Calu3 (cell line): Measurements from ENCODE around the gene TULP3. TPM values are rescaled to one million over a fixed set of nuclear protein-coding genes. Genes with fewer than 3 reads are reported as not detected.

Source experiments
- BruUV-seq: library from RNA; stranded (reverse); fragments of 400-500 nt; replicated peaks from 2 replicates; lab custom pipeline; 2021; lab: Mats Ljungman, UMichigan
- CTCF ChIA-PET: fragments of 300-600 bp; sonication (Branson Sonifier 250); formaldehyde crosslinking; loops from one replicate; lab custom pipeline; 2022; ENCODE audit warnings: antibody characterized with exemption; lab: Charles Lee
- DNase-seq: peaks from one replicate; pipeline ENCODE4 v3.0.0; 2022
- H3K27ac Mint-ChIP-seq: one replicate; pipeline ENCODE4 v1.8.0; 2022; ENCODE audit warnings: mixed read lengths; ENCODE audit not compliant: unreplicated experiment
- H3K27me3 Mint-ChIP-seq: one replicate; pipeline ENCODE4 v1.8.0; 2022; ENCODE audit warnings: mixed read lengths; ENCODE audit not compliant: unreplicated experiment
- H3K36me3 Mint-ChIP-seq: one replicate; pipeline ENCODE4 v1.8.0; 2022; ENCODE audit warnings: mild to moderate bottlenecking, moderate library complexity, mixed read lengths; ENCODE audit not compliant: insufficient read depth, unreplicated experiment
- H3K4me1 Mint-ChIP-seq: one replicate; pipeline ENCODE4 v1.8.0; 2022; ENCODE audit warnings: mild to moderate bottlenecking, low read depth, mixed read lengths; ENCODE audit not compliant: unreplicated experiment
- H3K4me3 Mint-ChIP-seq: one replicate; pipeline ENCODE4 v1.8.0; 2022; ENCODE audit warnings: mild to moderate bottlenecking, low read depth, moderate library complexity, mixed read lengths; ENCODE audit not compliant: unreplicated experiment
- H3K9me3 Mint-ChIP-seq: one replicate; pipeline ENCODE4 v1.8.0; 2022; ENCODE audit warnings: low read depth, mixed read lengths; ENCODE audit not compliant: unreplicated experiment
- intact Hi-C: fragments of 100-400 bp; cut with micrococcal nuclease; formaldehyde crosslinking; loops from one replicate; pipeline ENCODE4 v1.10.0; 2022; ENCODE audit not compliant: unreplicated experiment
- total RNA-seq: library from RNA; stranded (reverse); gene quantifications from 2 replicates; pipeline ENCODE4 v1.2.3, GENCODE V29; 2022
- TF ChIP-seq, protein P1 (sequence below): fragments of 200-600 bp; IDR thresholded peaks from one replicate; pipeline ENCODE4 v1.8.0; 2022; ENCODE audit warnings: antibody characterized with exemption; ENCODE audit not compliant: unreplicated experiment

Gene TULP3
- total RNA-seq, 1 experiment from 2014 or later: 21.6 TPM

DNA sequence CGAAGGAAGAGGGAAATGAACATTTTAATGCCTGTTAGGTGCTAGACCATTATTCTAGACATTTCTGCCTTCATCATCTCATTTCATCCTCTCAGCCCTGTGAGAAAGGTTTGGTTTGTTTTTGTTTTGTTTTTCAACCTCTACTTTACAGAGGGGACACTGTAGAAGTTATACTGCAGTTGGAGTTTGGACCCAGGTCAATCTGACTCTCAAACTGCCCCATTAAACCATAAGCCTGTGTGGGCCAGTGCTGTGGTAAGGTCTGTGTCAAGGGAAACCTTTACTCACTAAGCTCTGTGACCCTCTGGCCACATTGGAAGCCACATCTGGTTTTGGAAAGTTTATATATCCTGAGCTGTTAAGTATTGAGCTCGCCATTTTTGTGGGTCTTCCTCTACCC, 77.0 kb downstream of the TULP3 start:
- Mint-ChIP-seq H3K4me3 (no peak overlapping the region), H3K36me3 (peaks cover 17% of the 10 kb centered on the region)
- no TSS peak for BruUV-seq

DNA sequence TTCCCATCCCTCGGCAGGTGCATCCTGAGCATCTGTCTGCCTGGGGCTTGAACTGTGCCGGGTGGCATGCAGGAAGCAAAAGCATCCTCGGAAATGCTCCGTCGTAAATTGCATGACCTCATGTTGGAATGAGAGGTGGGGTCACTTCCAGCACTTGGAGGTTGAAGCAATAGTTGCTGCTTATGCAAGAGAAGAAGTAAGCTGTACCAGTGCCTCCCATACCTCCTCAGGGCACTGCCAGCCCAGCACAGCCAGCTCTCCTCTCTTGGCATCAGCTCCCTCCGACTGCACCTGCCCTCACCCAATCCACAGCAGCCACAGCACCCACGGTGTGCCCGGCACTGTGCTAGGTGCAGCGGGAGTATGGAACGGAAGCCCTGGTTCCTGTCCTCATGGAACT, 80.1 kb downstream of the TULP3 start:
- H3K4me3 Mint-ChIP-seq: no peak overlapping the region
- no peaks in the 10 kb centered on the region for H3K4me1 Mint-ChIP-seq
- no TSS peak for BruUV-seq
- H3K27ac Mint-ChIP-seq: no peak overlapping the region
- H3K36me3 Mint-ChIP-seq: peaks cover 5% of the 10 kb centered on the region
- intact Hi-C loops: no loop called here
- no peaks in the 10 kb centered on the region for H3K9me3 Mint-ChIP-seq
- DNase-seq: no peak
- CTCF ChIA-PET: no interaction called here
- H3K27me3 Mint-ChIP-seq: no peaks in the 10 kb centered on the region
- TF ChIP-seq, protein P1, sequence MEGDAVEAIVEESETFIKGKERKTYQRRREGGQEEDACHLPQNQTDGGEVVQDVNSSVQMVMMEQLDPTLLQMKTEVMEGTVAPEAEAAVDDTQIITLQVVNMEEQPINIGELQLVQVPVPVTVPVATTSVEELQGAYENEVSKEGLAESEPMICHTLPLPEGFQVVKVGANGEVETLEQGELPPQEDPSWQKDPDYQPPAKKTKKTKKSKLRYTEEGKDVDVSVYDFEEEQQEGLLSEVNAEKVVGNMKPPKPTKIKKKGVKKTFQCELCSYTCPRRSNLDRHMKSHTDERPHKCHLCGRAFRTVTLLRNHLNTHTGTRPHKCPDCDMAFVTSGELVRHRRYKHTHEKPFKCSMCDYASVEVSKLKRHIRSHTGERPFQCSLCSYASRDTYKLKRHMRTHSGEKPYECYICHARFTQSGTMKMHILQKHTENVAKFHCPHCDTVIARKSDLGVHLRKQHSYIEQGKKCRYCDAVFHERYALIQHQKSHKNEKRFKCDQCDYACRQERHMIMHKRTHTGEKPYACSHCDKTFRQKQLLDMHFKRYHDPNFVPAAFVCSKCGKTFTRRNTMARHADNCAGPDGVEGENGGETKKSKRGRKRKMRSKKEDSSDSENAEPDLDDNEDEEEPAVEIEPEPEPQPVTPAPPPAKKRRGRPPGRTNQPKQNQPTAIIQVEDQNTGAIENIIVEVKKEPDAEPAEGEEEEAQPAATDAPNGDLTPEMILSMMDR: no peak

More for the DNA sequence above, 77.0 kb downstream of the TULP3 start:
- intact Hi-C loops: no loop called here
- no peaks in the 10 kb centered on the region for H3K27me3 Mint-ChIP-seq
- H3K27ac Mint-ChIP-seq: no peak overlapping the region
- DNase-seq: no peak
- peaks cover 9% of the 10 kb centered on the region for H3K4me1 Mint-ChIP-seq
- no peaks in the 10 kb centered on the region for H3K9me3 Mint-ChIP-seq
- CTCF ChIA-PET: interaction anchor here (0.6 to 0.7 kb wide), 3 partner anchors 9 to 1736 kb away, joined by 3 to 4 read pairs (median 4); no protein-coding TSS in a partner anchor
- TF ChIP-seq, protein P1: no peak

DNA sequence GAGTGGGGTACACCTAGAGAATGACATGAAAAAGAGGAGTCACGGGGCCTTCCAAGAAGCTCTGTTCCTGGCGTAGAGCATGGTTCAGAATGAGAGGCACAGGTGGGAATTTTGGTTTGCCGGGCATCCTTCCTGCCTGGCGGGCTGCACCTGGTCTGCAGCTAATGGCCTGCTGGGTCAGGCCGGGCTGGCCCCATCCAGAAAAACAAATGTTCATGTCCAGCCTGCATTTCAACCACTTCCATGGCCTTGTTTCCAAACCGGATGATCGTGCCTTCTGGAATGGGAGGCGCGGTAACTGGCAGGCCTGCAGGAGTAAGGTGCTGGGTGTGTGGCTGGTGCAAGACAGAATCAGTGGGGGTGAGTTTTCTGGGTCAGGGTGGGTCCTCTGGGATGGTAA, 82.9 kb downstream of the TULP3 start:
- no peak for DNase-seq
- no TSS peak for BruUV-seq
- CTCF ChIA-PET: no interaction called here
- H3K4me3 Mint-ChIP-seq: no peak overlapping the region
- TF ChIP-seq, protein P1: no peak
- H3K4me1 Mint-ChIP-seq: no peaks in the 10 kb centered on the region
- intact Hi-C loops: no loop called here
- H3K27me3 Mint-ChIP-seq: no peaks in the 10 kb centered on the region
- no peaks in the 10 kb centered on the region for H3K9me3 Mint-ChIP-seq
- peaks cover 5% of the 10 kb centered on the region for H3K36me3 Mint-ChIP-seq
- no peak overlapping the region for H3K27ac Mint-ChIP-seq

DNA sequence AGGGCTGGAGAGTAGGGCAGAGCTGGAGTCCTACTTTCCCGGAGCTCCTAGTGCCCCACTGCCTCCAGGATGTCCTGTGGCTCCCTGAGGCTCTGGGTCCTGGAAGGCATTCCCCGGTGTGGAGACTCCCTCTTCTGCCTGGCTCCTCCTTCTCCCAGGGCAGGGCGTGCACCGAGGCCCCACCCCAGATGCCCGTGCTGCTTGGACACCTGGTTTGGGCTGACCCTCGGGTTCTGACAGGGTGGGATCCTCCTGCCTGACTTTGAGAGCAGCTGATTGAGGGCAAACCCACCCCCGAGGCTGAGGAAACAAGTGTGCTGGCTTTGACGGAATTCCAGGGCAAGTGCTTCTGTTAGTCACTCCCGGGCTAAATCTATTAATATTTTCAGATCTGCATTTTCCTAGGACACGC, 83.9 kb downstream of the TULP3 start:
- TF ChIP-seq, protein P1: no peak
- Mint-ChIP-seq H3K9me3 (no peaks in the 10 kb centered on the region), H3K27ac (no peak overlapping the region), H3K27me3 (no peaks in the 10 kb centered on the region), H3K4me1 (no peaks in the 10 kb centered on the region), H3K36me3 (peaks cover 5% of the 10 kb centered on the region), H3K4me3 (no peak overlapping the region)
- CTCF ChIA-PET: interaction anchor here (0.5 kb wide), 1 partner anchor 101 kb away, joined by 4 read pairs; no protein-coding TSS in a partner anchor
- no TSS peak for BruUV-seq
- intact Hi-C loops: no loop called here
- DNase-seq: no peak
